Right lobe of liver (tissue), 6 donors: Measurements from ENCODE around the gene FANCE. TPM values are rescaled to one million over a fixed set of nuclear protein-coding genes. Genes with fewer than 3 reads are reported as not detected.
A peak's percentile ranks its signal among the peaks of the same experiment; 100 is the strongest.

ENCODE experiments used
- ATAC-seq, 4 donors: fragments of 200-7000 bp; cut with Tn5 transposase; one replicate each; pipeline ENCODE4 v1.9.1; 2020; ENCODE audit warnings: mild to moderate bottlenecking in 4 of 4, moderate library complexity in 4 of 4
- DNase-seq, 3 donors: peaks; one replicate each; pipeline ENCODE4 v3.0.0-alpha.2; 2020
- H3K27ac ChIP-seq, 3 donors: fragments of 200-600 bp; one replicate each; pipeline ENCODE4 v1.8.0; 2022
- H3K27me3 ChIP-seq, 2 donors: fragments of 200-600 bp; one replicate each; pipeline ENCODE4 v1.8.0; 2022
- H3K36me3 ChIP-seq, 4 donors: fragments of 200-600 bp; sonication (generic) in 1 of 4; one replicate each; pipeline versions ENCODE4 v1.5.1 to v1.8.0; 2017 to 2022; ENCODE audit warnings: control low read depth in 1 of 4
- H3K4me1 ChIP-seq, 4 donors: fragments of 200-600 bp; sonication (generic) in 1 of 4; one replicate each; pipeline versions ENCODE4 v1.5.1 to v1.8.0; 2017 to 2022; ENCODE audit warnings: control low read depth in 1 of 4
- H3K4me3 ChIP-seq, 3 donors: fragments of 200-600 bp; one replicate each; pipeline ENCODE4 v1.8.0; 2022
- H3K9me3 ChIP-seq, 4 donors: fragments of 200-600 bp; sonication (generic) in 1 of 4; one replicate each; pipeline versions ENCODE4 v1.5.1 to v1.8.0; 2017 to 2022; ENCODE audit warnings: control low read depth in 1 of 4
- POLR2A ChIP-seq: fragments of 450-650 bp; IDR thresholded peaks from one replicate; pipeline ENCODE4 v1.6.1; 2017; ENCODE audit warnings: antibody characterized with exemption, mild to moderate bottlenecking
- WGBS: methylation state at CpG from one replicate; pipeline ENCODE4 v1.1.6; 2018; ENCODE audit warnings: low coverage, low lambda C conversion rate; ENCODE audit not compliant: insufficient coverage; ENCODE audit errors: missing lambda C conversion rate; 5-methylcytosine and 5-hydroxymethylcytosine counted together
- intact Hi-C, 2 donors: fragments of 100-400 bp; cut with DNase I; formaldehyde crosslinking; loops; one replicate each; pipeline versions ENCODE4 v1.11.2 to v1.14.1; 2022
- total RNA-seq, 6 experiments: library from RNA; depleted of rRNA in 2 of 6; stranded (reverse); fragments of >200 nt in 2 of 6; fragmentation: NEBNext Ultra II Directional in 3 of 6; extraction: Animal tissue kit (Norgen Biotek cat#: 25700) in 3 of 6; gene quantifications; one replicate each; pipeline versions ENCODE4 v1.1.0 to v1.2.4, GENCODE V29; 2016 to 2023
- TF ChIP-seq, protein P1 (sequence below), 4 donors: fragments of 200-600 bp in 3 of 4; fragments of 450-650 bp in 1 of 4; IDR thresholded peaks; one replicate each; pipeline versions ENCODE4 v1.5.1 to v1.8.0; 2016 to 2022; ENCODE audit warnings: antibody characterized with exemption in 4 of 4, mild to moderate bottlenecking in 2 of 4
- donor health status: DM: no; HTN: yes; CAD: no.
- donor health status: DM: no; HTN: no; CAD: no.
- donor health status: DM: no; HTN: no; CAD: no.
- donor health status: DM: no; HTN: yes; CAD: no.
- donor health status: DM: no; HTN: yes; CAD: no.

Gene FANCE
- total RNA-seq, 6 experiments from 2014 or later = 0.44 to 1.7 (median 0.95) TPM

DNA sequence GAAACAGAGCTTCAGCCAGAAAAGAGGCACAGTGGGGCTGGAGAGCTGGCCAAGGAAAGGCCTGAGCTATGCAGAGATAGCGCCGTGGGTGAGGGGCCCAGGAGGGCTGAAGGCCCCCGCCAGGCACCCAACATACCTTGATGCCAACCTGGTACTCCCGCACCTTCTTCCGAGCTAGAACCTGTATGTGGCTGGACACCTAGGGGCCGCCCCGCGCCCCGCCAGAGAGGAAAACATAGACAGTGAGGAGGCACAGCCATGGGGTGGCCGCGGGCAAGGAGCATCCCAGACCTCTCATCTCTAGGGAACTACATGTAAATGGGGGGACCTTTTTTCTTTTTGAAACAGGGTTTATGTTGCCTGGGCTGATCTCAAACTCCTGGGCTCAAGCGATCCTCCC is 28.0 kb downstream of the FANCE start:
- no peak for ATAC-seq
- Histone ChIP-seq H3K36me3 (peaks cover 0 to 2% (median 0%) of the 10 kb centered on the region in 4 donors), H3K4me1 (peaks cover 0 to 9% (median 0%) of the 10 kb centered on the region in 4 donors), H3K27ac (no peak overlapping the region), H3K27me3 (no peaks in the 10 kb centered on the region), H3K4me3 (no peak overlapping the region), H3K9me3 (no peaks in the 10 kb centered on the region)
- whole genome bisulfite sequencing = 90% methylated on average over 4 of the region's 12 CpGs
- intact Hi-C loops = no loop called here
- no peak for DNase-seq
- TF ChIP-seq, protein P1, sequence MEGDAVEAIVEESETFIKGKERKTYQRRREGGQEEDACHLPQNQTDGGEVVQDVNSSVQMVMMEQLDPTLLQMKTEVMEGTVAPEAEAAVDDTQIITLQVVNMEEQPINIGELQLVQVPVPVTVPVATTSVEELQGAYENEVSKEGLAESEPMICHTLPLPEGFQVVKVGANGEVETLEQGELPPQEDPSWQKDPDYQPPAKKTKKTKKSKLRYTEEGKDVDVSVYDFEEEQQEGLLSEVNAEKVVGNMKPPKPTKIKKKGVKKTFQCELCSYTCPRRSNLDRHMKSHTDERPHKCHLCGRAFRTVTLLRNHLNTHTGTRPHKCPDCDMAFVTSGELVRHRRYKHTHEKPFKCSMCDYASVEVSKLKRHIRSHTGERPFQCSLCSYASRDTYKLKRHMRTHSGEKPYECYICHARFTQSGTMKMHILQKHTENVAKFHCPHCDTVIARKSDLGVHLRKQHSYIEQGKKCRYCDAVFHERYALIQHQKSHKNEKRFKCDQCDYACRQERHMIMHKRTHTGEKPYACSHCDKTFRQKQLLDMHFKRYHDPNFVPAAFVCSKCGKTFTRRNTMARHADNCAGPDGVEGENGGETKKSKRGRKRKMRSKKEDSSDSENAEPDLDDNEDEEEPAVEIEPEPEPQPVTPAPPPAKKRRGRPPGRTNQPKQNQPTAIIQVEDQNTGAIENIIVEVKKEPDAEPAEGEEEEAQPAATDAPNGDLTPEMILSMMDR (IDR thresholded peaks at IDR 0.05) = no peak

DNA sequence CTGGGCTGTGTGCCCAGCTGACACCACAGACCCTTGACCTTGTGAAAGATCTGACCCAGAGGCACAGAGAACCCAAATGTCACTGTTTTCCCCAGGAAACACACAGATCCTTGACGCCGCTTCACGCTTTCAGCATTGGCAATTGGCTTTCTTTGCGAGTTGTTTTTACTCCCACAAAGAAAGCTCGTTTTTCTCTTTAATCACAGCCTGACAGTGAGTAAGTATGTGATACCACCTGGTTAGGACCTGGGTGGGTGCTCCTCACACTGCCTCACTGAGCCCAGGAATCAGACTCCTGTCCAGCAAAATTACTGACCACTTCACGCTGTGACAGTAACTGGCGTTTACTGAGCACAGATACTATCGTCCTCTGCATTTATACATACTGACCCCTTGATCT is 29.1 kb downstream of the FANCE start:
- 43% methylated on average over 8 of the region's 8 CpGs for WGBS
- H3K36me3 ChIP-seq = peaks cover 0 to 2% (median 0%) of the 10 kb centered on the region in 4 donors
- no peak overlapping the region for H3K27ac ChIP-seq
- TF ChIP-seq POLR2A = no peak
- TF ChIP-seq, protein P1 (IDR thresholded peaks at IDR 0.05) = no peak
- H3K9me3 ChIP-seq = no peaks in the 10 kb centered on the region
- peak in 1 of 4 donors; percentile 49 for ATAC-seq
- H3K4me1 ChIP-seq = peaks cover 0 to 9% (median 0%) of the 10 kb centered on the region in 4 donors
- no peak for DNase-seq
- intact Hi-C loops = no loop called here
- H3K27me3 ChIP-seq = no peaks in the 10 kb centered on the region
- H3K4me3 ChIP-seq = no peak overlapping the region

DNA sequence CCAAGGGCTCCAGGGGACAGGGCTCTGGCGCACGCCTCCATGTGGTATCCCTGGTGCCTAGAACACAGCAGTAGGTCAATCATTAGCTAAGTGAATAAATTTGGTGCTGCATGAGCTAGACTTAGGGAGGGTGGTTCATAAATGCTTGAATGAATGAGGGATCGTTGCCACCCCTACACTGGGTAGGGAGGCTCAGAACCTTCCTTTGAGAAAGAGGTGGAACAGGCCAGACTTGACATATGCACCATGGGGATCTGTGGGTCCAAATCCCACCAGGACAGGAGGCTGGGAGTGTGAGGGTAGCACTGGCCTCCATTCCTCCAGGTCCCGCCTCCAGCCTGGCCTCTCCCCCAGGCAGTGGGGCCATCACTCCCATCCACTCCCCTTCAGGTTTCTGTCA is 30.9 kb downstream of the FANCE start:
- peaks cover 0 to 2% (median 0%) of the 10 kb centered on the region in 4 donors for H3K36me3 ChIP-seq
- DNase-seq (no peak), ATAC-seq (no peak)
- H3K9me3 ChIP-seq = no peaks in the 10 kb centered on the region
- TF ChIP-seq POLR2A = no peak
- TF ChIP-seq, protein P1 (IDR thresholded peaks at IDR 0.05) = no peak
- H3K4me1 ChIP-seq = peaks cover 0 to 9% (median 0%) of the 10 kb centered on the region in 4 donors
- H3K4me3 ChIP-seq = no peak overlapping the region
- H3K27ac ChIP-seq = no peak overlapping the region
- 80% methylated on average over 4 of the region's 4 CpGs for WGBS
- H3K27me3 ChIP-seq = no peaks in the 10 kb centered on the region
- intact Hi-C loops = no loop called here

DNA sequence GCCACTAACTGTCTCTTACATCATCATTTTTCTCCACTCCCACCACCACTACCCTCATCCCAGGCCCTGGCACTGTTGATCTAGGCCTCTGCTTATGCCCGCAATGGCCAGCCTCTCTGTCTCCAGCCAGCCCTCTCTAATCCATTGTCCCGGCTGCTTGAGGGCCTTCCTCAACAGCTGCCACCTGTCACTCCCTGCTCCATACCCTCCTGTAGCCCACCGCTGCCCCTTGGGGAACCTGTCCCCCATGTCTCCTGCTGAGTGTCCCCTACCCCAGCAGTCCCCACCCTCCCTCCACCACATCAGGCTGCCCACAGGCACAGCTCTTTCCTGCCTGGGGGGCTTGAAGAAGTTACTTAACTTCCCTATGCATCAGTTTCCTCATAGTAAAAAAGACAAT is 31.4 kb downstream of the FANCE start:
- H3K27ac ChIP-seq = no peak overlapping the region
- WGBS = 87% methylated on average over 3 of the region's 3 CpGs
- no peaks in the 10 kb centered on the region for H3K27me3 ChIP-seq
- TF ChIP-seq, protein P1 (IDR thresholded peaks at IDR 0.05) = no peak
- no peak for TF ChIP-seq POLR2A
- DNase-seq (no peak), ATAC-seq (no peak)
- no peak overlapping the region for H3K4me3 ChIP-seq
- intact Hi-C loops = no loop called here
- peaks cover 0 to 2% (median 0%) of the 10 kb centered on the region in 4 donors for H3K36me3 ChIP-seq
- H3K4me1 ChIP-seq = peaks cover 0 to 9% (median 0%) of the 10 kb centered on the region in 4 donors
- H3K9me3 ChIP-seq = no peaks in the 10 kb centered on the region
